NCI-H748 (cell line): ENCODE results near the gene C7.

Experiments
- DNase-seq: peaks from one replicate; lab custom pipeline; 2025; ENCODE audit not compliant: unreplicated experiment; lab: John Stamatoyannopoulos, UW

C7 gene

DNA sequence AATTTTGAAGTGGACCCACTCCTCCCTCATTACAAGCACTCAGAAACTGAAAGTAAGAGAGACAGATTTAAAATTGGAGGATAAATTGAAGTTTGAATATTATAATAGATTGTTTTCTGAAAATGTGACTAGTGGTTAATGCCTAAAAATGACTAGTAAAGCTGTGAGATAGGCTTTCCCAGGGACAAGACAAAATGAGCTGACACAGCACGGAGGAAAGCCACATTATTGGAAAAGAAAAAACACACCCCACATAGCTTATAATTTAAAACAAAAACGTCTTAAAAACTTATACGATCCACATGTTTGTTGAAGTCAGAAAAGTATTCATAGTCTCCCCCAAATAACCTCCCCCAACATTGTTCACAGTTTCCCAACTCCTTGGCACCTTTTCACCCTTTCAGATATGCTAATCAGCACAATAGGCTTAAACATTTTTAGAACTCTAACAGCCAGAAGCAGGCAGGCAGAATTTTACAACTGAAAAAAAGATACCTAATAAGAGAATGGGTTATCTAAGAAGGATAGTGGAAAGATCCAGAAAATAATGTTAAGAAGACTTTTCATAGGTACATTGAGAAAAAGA lies 6.1 kb downstream of the C7 start:
- no peak for DNase-seq

DNA sequence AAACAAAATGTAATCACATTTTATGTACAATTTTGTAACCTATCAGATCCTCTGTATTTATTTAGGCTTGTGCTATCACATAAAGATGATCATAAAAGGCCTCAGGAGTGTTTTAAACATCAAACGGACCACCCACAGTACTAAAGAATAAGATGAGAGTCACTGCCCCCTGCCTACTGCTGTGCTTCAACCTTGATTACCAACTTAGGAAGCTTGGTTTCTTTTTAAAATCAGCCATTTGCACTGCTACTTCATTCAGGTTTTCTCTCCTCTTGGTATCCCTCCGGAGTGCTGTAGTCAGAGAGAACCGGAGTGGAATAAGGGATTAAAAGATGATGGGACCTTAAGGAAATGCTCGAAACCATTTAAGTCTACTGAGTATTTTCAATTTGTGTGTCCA lies 6.9 kb downstream of the C7 start:
- DNase-seq: no peak

DNA sequence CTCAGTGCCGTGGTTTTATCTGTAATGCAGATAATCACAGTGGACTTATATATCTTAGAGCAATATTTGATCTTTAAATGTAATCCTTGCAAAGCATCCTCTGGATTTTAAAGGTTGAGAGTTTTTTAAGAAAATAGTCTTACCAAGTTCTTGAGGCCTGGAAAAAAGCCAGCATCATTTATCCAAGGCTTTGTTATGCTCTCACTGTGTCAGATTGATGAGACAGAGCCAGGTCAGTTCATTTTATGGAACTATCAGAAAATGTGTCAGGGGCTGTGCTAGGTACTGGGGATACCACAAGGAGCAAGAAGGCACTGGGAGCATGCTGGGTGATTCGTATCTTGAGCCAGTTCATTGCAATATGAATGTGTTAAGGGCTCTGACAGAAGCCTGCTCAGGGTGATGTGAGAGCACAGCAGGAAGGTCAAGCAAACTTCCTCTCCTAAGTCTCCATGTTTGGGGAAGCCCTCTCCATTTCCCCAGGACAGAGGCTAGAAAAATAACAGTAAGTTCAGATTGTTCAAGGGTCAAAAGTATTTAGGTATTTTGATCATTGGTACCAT lies 19.7 kb downstream of the C7 start:
- no peak for DNase-seq

GRCh38 chr5:40932766-40933165 lies 23.5 kb downstream of the C7 start:
- peak; percentile 40 for DNase-seq

- peak; percentile 48 for DNase-seq
These were observed 27.8 kb downstream of the C7 start for GRCh38 chr5:40937075-40937474.

- DNase-seq: no peak
These were observed 30.5 kb downstream of the C7 start for GRCh38 chr5:40939753-40940152.

- DNase-seq: no peak
These were observed 35.8 kb downstream of the C7 start for GRCh38 chr5:40945111-40945510.

DNA sequence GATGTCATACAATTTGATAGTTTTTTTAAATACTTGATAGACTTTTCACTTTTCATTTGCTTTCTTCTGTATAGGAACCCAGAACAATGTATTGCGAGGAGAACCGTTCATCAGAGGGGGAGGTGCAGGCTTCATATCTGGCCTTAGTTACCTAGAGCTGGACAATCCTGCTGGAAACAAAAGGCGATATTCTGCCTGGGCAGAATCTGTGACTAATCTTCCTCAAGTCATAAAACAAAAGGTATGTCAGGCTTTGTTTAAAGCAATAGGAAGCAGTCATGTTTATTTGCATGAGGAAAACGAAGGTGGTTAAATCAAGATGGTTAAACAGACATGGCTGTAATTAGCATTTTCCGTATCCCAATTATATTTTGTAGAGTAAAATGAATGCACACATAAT lies 46.0 kb downstream of the C7 start:
- peak; percentile 29 for DNase-seq

GRCh38 chr5:40957048-40957447 lies 47.8 kb downstream of the C7 start:
- DNase-seq: no peak

- peak; percentile 23 for DNase-seq
These were observed 49.5 kb downstream of the C7 start for GRCh38 chr5:40958811-40959210.

- no peak for DNase-seq
These were observed 50.7 kb downstream of the C7 start for GRCh38 chr5:40960037-40960436.

GRCh38 chr5:40962207-40962955 lies 53.1 kb downstream of the C7 start:
- DNase-seq: no peak

GRCh38 chr5:40972434-40972833 lies 63.1 kb downstream of the C7 start:
- no peak for DNase-seq

DNA sequence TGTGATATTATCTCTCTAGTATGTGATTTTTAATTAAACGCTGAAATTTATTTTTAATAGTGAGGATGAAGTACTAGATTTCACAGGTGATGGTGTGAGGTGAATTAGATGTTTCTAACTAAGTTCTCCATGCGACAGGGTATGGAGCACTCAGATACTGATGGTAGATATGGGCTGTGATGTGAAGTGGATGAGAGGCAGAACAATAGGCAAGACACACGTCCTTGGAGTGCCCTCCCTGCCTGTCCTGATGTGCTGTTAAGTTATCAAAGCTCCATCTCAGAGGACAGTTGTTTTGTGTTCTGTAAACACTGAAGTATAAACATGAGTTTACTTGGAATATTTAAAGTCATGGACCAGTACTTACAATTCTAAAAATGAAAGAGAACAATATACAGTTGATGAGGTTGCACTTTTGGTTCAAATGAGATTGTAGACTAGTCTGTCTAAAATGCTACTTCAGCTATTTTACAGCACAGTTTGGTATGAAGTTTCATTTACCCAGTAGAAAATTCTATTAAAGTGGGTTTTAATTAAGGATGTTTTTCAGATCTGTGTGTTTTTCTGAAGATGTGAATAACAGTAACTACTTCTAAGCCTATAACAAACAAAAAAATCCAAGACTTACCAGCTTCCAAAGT lies 64.2 kb downstream of the C7 start:
- peak; percentile 25 for DNase-seq

- DNase-seq: peak; percentile 82
These were observed 66.7 kb downstream of the C7 start for GRCh38 chr5:40976041-40976440.

DNA sequence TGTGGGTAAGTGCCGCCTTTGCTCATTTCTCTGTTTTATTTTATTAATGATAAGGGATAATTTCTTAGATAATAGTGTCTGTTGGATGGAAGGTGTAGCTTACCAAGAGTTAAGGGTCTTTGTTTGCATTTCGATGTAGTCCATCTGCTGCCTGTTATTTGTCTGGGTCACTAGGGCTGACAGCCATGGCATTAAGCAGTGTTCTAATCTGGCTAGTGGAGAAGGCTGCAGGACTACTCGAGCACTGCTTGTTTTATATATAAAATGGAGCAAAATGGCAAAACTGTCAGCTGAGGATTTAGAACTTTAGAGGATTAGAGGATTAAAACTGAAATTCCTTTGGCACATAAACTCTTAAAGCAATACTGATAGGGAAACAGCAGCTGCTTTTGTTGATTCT lies 67.5 kb downstream of the C7 start:
- peak; percentile 52 for DNase-seq

DNA sequence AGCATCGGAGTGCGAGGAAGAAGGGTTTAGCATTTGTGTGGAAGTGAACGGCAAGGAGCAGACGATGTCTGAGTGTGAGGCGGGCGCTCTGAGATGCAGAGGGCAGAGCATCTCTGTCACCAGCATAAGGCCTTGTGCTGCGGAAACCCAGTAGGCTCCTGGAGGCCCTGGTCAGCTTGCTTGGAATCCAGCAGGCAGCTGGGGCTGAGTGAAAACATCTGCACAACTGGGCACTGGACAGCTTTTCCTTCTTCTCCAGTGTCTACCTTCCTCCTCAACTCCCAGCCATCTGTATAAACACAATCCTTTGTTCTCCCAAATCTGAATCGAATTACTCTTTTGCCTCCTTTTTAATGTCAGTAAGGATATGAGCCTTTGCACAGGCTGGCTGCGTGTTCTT lies 72.1 kb downstream of the C7 start:
- no peak for DNase-seq

- DNase-seq: no peak
These were observed 74.5 kb downstream of the C7 start for GRCh38 chr5:40983781-40984180.

DNA sequence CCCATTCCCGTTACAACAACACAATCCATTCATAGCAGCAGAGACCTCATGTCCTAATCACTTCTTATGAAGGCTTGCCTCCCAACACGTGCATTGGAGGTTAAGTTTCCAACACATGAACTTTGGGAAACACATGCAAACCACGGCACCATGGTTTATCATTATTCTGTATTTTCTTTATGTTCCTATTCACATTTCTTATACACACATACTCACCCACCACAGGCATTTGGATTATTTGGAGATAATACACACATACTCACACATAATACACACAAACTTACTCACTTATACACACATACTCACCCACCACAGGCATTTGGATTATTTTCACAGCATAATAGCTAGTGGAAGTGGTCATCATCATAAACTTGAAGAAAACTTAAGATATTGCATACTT lies 75.6 kb downstream of the C7 start:
- DNase-seq: no peak

DNA sequence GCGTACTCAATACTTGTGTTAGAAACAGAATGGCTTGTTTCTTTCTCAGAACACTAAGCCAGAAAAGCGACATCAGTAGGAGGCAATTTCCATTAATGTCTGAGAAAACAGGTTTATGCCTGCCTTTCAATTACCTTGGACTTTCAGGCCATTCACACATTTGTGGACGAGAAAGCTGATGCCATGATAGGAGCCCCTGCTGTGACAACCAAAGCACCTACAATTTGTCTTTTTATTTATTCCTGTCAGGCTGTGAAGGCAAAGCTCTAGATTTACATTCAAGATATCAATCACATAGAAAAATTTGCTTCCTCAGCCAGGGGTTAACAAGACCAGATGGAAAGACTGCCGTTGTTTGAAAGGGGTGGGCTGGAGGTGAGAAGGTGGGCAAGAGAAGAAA lies 76.2 kb downstream of the C7 start:
- DNase-seq: peak; percentile 90

- no peak for DNase-seq
These were observed 77.4 kb downstream of the C7 start for GRCh38 chr5:40986666-40987065.

DNA sequence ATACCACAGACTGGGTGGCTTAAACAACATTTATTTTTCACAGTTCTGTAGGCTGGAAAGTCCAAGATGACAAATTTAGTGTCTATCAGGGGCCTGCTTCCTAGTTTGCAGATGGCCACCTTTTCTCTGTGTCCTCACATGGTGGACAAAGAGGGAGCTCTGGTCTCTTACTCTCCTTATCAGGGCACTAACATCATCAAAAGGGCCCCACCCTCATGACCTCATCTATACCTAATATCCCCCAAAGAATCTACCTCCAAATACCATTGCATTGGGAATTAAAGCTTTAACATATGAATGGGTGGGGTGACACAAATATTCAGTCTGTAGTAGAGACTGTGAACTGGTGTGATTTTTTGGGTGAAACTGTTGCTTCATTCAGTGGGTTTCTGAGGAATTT lies 78.1 kb downstream of the C7 start:
- no peak for DNase-seq
